GM19468 (cell line): Measurements from ENCODE around the gene CCDC9B.

Experiments used
- ATAC-seq: cut with Tn5 transposase; IDR thresholded peaks from one replicate; pipeline ENCODE4 v1.9.1; 2021; ENCODE audit warnings: mild to moderate bottlenecking, moderate library complexity, moderate number of reproducible peaks; ENCODE audit not compliant: unreplicated experiment; ENCODE audit errors: extremely low read depth

The CCDC9B gene

DNA sequence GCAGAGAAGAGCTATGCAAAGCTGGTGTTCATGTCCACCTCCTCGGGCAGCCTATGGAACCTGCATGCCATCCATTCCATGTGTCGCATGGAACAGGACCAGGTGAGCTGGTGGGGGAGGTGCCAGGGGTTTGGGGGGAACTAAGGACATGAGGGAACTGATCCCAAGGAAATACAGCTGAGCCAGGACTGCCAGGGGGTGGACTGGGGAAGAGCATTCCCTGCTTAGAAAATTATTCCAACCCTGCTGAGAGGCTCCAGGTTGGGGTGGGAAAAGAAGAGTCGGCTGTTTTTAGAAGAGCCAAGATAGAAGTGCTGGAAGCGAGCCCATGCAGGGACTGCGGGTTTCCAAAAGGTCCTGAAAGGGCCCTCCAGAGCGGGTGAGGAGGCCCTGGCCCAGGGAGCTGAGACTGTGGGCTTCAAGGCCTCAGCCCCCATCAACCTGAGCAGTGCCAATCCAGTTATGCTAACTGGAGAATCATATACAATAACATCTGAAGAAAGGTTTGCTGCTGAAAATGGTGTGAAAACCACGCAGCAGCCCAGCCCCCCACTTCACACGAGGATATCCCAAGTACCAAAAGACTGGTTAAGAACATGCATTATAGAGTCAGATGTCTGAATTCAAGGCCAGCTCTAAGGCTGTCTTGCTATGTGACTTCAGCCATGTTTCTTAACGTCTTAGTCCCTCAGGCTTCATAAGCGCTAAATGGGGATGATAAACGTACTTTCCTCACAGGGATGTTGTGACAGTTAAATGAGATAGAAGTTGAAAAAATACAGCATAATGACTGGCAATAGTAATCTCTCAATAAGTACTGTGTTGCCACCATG, 25.1 kb upstream of the CCDC9B start:
- no peak for ATAC-seq

DNA sequence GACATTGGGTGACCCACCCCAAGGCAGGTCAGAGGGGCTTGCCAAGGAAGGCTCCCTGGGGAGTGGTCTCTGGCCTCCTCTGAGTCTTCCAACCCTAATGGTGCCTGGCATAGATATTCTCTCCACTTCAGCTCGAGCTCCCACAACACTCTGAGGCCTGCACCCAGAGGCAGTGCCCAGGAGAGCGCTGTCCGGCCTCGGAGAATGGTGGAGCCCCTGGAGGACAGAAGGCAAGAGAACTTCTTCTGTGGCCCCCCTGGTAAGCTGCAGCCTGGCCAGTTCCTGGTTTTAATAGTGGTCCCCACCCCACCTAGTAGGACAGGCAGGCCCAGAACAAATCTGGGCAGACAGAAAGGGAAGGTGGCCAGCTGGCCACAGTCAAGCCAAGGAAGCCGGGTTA, 24.3 kb upstream of the CCDC9B start:
- ATAC-seq, result no peak

DNA sequence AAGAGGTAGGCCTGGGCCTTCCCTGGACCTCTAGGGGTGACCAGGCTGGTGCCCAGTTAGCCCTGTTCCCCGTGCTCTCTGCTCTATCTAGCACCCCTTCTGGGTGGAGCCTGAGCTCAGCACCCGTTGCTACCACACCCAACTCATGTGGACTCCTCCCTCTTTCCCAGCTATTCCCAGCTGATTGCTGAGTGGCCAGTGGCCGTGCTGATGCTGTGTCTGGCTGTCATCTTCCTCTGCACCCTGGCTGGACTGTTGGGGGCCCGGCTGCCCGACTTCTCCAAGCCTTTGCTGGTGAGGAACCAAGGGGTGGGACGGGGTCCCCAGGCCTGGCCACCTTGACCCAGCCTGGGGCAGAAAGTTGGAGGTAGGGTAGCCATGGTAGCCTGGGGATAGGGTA, 23.5 kb upstream of the CCDC9B start:
- ATAC-seq, result no peak

GRCh38 chr15:40363611-40364010, 22.9 kb upstream of the CCDC9B start:
- no peak for ATAC-seq

- no peak for ATAC-seq
Measured at GRCh38 chr15:40361640-40362039, 20.9 kb upstream of the CCDC9B start.

DNA sequence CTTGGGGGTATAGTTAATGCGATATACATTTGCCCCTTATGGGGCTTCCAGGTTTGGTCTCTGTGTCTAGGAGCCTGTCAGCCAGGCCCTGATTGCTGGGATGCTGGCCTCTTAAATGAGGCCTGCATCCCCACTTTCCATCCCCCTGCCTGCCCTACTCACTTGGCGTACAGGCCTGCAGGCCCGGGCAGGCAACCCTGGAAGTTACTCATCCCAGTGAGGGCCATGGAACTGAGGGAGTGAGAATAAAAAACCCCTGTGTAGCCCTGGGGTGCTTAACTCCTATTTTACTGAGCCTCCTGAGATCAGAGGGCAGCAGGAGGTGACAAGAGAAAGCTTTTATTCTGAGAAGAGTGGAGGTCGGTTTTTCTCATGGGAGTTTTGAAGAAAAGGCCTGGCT, 19.3 kb upstream of the CCDC9B start:
- ATAC-seq, result no peak

DNA sequence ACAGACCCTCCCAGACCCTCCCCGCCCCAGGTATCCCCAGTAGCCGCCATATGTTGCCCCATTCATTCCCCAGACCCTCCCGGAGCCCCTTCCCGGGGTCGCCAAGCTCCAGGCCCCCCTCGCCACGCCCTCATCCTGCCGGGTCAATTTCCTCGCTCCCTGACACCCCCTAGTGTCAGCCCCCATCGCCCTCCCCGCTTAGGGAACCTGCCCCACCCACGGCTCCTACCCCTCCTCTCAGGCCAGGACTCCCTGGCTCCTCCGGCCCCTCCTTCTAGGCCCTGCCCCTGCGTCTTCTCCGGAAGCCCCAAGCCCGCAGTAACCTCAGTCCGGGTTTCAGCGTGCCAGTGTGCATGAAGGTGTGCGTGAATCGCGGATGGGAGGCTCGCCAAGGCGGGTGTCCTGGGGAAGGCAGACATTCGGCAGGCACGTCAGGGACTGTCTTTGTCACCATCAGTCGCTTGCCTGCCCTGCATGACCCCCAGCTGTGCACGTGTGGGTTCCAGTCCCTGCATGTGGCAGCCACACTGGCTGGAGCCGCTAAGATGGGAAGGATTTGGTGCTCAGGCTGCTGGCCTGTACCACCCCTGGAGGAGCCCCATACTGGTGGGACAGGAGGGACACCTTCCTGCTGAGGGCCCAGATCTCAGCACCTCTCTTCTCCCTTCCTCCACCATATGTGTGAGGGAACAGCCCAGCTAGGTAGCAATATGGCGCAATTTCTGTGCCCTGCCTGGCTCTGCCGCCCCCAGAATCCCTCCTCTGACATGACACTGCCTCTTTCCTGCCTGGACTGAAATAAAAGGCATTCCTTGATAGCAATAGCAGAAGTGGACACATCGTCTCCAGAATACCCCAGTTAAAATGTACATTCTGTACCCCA, 18.0 kb upstream of the CCDC9B start:
- ATAC-seq, result no peak

DNA sequence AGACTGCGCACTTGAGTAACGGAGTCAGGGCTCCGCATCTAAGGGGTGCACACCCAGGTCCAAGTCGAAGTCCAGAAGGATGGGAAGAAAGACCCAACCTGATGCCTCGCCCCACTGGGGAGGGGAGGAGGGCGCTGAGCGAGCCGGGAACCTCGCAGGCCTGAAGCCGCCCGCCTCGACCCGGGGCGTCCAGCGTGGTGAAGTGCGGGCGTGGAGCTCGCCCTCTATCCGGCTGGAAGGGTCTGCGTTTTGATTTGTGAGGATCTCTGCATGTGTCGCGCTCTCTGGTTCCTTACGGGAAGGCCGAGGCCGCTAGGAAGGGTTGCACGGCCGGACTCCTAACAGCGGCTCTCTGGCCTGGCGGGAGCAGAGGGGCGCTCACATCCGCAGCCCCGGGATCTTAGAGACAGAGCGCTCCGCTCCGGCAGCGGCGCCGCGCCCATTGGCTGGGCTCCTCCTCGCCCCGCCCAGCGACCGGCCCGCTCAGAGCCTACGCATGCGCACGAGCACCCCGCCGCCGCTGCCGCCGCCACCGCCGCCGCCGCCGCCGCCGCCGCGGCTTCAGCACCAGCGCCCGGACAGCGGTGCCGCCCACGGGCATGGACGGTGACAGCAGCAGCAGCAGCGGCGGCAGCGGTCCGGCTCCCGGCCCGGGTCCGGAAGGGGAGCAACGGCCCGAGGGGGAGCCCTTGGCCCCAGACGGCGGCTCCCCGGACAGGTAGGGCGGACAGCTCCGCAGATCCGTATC, 17.2 kb upstream of the CCDC9B start, which contains the start of gene DISP2:
Gene DISP2 (plus strand): TSS at position 497 of the 748 bp plus-strand sequence. CDS start 103 bp downstream, at position 600.
- no peak for ATAC-seq

DNA sequence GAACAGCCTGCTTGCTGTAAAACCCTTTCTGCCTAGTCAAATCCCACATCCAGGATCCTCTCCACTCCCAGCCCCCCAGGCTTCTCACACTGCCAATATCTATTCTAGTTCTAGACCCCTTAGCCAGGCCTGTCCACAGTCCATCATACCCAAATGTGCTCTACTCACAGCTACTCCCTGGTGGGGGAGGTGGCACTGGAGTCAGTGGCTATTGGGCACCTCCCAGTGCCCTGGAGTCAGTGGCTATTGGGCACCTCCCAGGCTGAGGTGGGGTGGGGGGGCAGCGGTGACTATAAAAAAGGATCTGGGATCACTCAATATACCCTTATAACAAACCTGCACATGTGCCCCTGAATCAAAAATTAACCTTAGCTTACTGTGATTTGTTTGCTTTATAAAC, 16.5 kb upstream of the CCDC9B start:
- ATAC-seq, result no peak

DNA sequence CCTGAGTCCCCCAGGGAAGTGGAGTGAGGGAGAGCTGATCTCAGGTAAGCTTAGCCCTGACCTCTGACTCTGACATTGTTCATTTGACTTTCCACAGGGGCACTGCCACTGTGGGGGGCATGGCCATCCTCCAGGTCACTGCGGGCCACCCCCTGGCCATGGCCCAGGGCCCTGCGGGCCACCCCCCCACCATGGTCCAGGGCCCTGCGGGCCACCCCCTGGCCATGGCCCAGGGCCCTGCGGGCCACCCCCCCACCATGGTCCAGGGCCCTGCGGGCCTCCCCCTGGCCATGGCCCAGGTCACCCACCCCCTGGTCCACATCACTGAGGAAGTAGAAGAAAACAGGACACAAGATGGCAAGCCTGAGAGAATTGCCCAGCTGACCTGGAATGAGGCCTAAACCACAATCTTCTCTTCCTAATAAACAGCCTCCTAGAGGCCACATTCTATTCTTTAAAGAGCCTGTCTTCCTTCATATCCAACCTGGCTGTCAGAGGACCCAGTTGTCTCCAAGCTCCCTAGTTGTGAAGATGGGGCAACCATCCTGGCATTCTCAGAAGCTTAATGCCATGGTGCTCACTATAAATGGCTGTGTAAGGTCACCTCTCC, 15.3 kb upstream of the CCDC9B start:
- no peak for ATAC-seq

DNA sequence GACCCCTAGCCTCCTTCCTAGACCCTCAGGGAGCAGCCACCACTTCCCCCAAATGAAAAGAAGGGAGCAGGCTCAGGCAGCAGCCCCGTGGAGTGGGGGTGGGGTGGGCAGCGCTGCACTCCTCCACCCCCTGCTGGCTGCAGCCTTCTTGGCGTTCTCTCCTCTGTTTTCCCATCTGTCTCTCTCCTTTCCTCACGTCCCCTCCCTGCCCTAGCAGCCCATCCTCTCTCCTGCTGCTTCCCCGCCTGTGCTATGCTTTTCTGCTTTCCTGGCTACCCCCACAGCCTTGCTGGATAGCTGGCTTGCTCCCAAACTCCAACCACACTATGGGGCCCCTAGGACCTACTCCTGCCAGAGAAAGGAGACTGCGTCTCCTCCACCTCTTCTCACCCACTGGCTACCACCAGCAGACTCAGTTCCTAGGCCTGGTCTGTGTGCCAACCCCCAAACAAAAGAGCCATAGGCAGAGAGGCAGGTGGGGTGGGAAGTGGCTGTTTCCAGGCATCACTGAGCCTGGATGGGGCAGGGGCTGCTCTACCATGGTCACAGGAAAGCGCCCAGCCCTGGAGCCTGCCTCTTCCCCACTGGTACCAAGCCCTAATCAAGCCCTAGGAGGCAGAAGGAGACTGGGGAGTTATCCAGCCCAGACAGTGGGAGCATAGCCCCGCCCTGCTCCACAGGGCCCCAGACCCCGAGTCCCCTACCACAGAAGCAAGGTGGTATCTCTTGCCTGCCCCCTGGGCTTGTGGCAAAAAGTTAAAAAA, 13.9 kb upstream of the CCDC9B start:
- ATAC-seq, result no peak

GRCh38 chr15:40353697-40354096, 13.0 kb upstream of the CCDC9B start:
- ATAC-seq, result no peak

DNA sequence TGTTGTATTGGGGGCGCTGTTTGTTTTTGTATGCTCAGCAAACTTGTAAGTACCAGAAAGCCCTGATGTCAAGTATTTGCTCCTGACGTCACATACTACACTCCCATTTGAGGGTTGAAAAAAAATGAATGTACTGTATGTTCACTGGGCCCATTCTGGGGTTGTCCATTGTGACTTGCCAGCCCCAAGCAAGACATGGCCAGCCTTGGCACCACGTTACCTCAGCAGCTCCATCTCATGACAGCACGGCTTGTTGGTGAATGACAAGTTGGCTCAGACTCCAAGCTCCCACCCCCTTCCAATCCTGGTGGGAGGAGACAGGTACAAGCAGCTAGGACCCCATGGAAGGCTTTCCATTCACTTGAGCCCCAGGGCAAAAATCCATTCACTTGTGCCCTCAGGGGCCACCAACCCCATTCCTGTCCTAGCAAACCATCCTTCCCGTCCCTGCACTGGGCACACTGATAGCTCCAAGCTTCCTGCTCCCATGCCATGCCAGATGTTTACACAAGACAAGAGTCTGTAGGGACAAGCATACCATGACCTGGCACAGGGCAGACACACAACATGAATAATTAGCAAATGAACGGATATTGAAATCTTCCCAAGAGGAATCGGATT, 11.7 kb upstream of the CCDC9B start:
- ATAC-seq, result no peak

GRCh38 chr15:40349163-40349562, 8.4 kb upstream of the CCDC9B start:
- ATAC-seq, result no peak

GRCh38 chr15:40348474-40348870, 7.7 kb upstream of the CCDC9B start:
- ATAC-seq, result no peak

GRCh38 chr15:40347559-40348473, 7.1 kb upstream of the CCDC9B start:
- no peak for ATAC-seq

- ATAC-seq, result no peak
Measured at GRCh38 chr15:40346579-40347558, 6.1 kb upstream of the CCDC9B start.
